GM23338 (cell line): ENCODE measurements around the gene SMIM33.

Source experiments
- EZH2 ChIP-seq: fragments of 200-600 bp; sonication (generic); IDR thresholded peaks from one replicate; pipeline ENCODE4 v1.8.0; 2017; ENCODE audit warnings: antibody characterized with exemption, mild to moderate bottlenecking, low read depth; ENCODE audit not compliant: unreplicated experiment
- EZH2phosphoT487 ChIP-seq: fragments of 200-600 bp; sonication (generic); IDR thresholded peaks from one replicate; pipeline ENCODE4 v1.8.1; 2018; ENCODE audit warnings: antibody characterized with exemption; ENCODE audit not compliant: unreplicated experiment
- POLR2AphosphoS5 ChIP-seq: IDR thresholded peaks from 2 replicates; pipeline ENCODE4 v1.6.1; 2016; ENCODE audit warnings: antibody characterized with exemption, low read depth
- REST ChIP-seq: IDR thresholded peaks from one replicate; pipeline ENCODE4 v1.6.1; 2018; ENCODE audit warnings: antibody characterized with exemption; ENCODE audit not compliant: unreplicated experiment
- TF ChIP-seq, protein P1 (sequence below), 2 experiments: fragments of 200-600 bp in 1 of 2; sonication (generic) in 1 of 2; conservative IDR thresholded peaks; 2 replicates each; pipeline versions ENCODE4 v1.5.1 to v1.6.1; 2016 to 2017; ENCODE audit warnings: antibody characterized with exemption in 2 of 2, low read depth in 2 of 2, mild to moderate bottlenecking in 2 of 2, moderate library complexity in 1 of 2

DNA sequence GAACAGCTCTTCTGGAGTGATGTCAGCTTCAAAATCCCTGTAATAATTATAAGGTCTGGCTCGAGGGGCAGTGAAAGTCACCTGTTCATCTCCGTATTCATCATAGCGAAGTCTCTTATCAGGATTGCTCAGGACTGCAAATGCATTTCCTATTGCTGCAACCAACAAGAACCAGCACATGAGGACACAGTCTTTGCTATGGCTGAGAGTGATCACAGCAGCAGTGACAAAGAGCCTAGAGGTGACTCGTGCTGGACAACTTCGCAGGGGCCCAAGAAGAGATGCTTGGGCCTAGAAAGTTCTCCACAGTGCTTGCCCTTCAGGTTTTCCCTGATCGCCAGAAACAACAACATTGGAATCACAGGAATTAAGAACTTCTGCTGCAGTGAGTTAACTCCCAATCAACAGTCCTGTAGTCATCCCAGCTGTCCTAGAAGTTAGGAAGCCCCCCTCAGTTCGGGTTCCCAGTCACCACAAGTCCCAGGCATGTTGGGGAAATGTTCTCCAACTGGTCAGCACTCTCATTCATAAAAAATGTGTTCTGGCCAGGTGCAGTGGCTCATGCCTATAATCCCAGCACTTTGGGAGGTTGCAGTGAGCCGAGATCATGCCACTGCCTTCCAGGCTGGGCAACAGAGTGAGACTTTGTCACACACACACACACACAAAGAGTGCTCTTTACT is 44.5 kb upstream of the SMIM33 start:
- TF ChIP-seq, protein P1, sequence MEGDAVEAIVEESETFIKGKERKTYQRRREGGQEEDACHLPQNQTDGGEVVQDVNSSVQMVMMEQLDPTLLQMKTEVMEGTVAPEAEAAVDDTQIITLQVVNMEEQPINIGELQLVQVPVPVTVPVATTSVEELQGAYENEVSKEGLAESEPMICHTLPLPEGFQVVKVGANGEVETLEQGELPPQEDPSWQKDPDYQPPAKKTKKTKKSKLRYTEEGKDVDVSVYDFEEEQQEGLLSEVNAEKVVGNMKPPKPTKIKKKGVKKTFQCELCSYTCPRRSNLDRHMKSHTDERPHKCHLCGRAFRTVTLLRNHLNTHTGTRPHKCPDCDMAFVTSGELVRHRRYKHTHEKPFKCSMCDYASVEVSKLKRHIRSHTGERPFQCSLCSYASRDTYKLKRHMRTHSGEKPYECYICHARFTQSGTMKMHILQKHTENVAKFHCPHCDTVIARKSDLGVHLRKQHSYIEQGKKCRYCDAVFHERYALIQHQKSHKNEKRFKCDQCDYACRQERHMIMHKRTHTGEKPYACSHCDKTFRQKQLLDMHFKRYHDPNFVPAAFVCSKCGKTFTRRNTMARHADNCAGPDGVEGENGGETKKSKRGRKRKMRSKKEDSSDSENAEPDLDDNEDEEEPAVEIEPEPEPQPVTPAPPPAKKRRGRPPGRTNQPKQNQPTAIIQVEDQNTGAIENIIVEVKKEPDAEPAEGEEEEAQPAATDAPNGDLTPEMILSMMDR (conservative IDR thresholded peaks at IDR 0.05; ENCODE audit: low read depth in 2 of 2), result no peak
- TF ChIP-seq EZH2 (no peak), POLR2AphosphoS5 (no peak), EZH2phosphoT487 (no peak), REST (no peak)
